Vagina (tissue), 2 donors: ENCODE results near the gene RFC4. TPM values are rescaled to one million over a fixed set of nuclear protein-coding genes. Genes with fewer than 3 reads are reported as not detected.

Source experiments
- DNase-seq, 2 donors: peaks; one replicate each; pipeline ENCODE4 v3.0.0-alpha.2; 2017; ENCODE audit errors: extremely low spot score in 2 of 2
- H3K27ac ChIP-seq: fragments of 200-600 bp; sonication (generic); one replicate; pipeline ENCODE4 v1.5.1; 2019
- H3K27me3 ChIP-seq: fragments of 200-600 bp; sonication (generic); one replicate; pipeline ENCODE4 v1.5.1; 2019
- H3K36me3 ChIP-seq, 2 donors: fragments of 200-600 bp; sonication (generic); one replicate each; pipeline ENCODE4 v1.5.1; 2017 to 2019
- H3K4me1 ChIP-seq: fragments of 200-600 bp; sonication (generic); one replicate; pipeline ENCODE4 v1.5.1; 2019
- H3K4me3 ChIP-seq, 2 donors: fragments of 200-600 bp; sonication (generic); 1 replicate in 1 of 2; 2 replicates in 1 of 2; pipeline ENCODE4 v1.5.1; 2016 to 2019
- H3K9me3 ChIP-seq: fragments of 200-600 bp; sonication (generic); one replicate; pipeline ENCODE4 v1.5.1; 2019
- CTCF ChIP-seq, 3 experiments: fragments of 450-650 bp in 2 of 3; fragments of 200-600 bp in 1 of 3; sonication (generic) in 1 of 3; IDR thresholded peaks; one replicate each; pipeline ENCODE4 v1.5.1; 2017 to 2019; ENCODE audit warnings: antibody characterized with exemption in 3 of 3, mild to moderate bottlenecking in 2 of 3, moderate library complexity in 2 of 3
- POLR2A ChIP-seq, 2 donors: fragments of 450-650 bp; IDR thresholded peaks; one replicate each; pipeline ENCODE4 v1.6.1; 2017; ENCODE audit warnings: antibody characterized with exemption in 2 of 2, mild to moderate bottlenecking in 2 of 2, moderate library complexity in 2 of 2
- POLR2AphosphoS5 ChIP-seq, 2 donors: sonication (generic); formaldehyde crosslinking; IDR thresholded peaks; one replicate each; pipeline ENCODE4 v1.9.0; 2017; ENCODE audit warnings: antibody characterized with exemption in 2 of 2, mild to moderate bottlenecking in 2 of 2, low read depth in 1 of 2; ENCODE audit not compliant: insufficient read depth in 1 of 2
- intact Hi-C: fragments of 100-400 bp; cut with DNase I; formaldehyde crosslinking; loops from one replicate; pipeline ENCODE4 v1.15.1; 2023
- total RNA-seq: library from RNA; depleted of rRNA; stranded (reverse); fragments of >200 nt; gene quantifications from one replicate; pipeline ENCODE4 v1.2.3, GENCODE V29; 2016

RFC4 gene
- total RNA-seq, 1 donor from 2014 or later: 8.3 TPM

GRCh38 chr3:186831798-186832197 lies 25.5 kb upstream of the RFC4 start:
- no peak overlapping the region for H3K27ac ChIP-seq
- no peaks in the 10 kb centered on the region for H3K9me3 ChIP-seq
- H3K4me3 ChIP-seq: no peak overlapping the region
- no peak for DNase-seq
- TF ChIP-seq POLR2AphosphoS5 (IDR thresholded peaks at IDR 0.05; ENCODE audit: insufficient read depth in 1 of 2, low read depth in 1 of 2) (no peak), POLR2A (IDR thresholded peaks at IDR 0.05) (no peak), CTCF (IDR thresholded peaks at IDR 0.05) (no peak)
- no peaks in the 10 kb centered on the region for H3K36me3 ChIP-seq
- no peaks in the 10 kb centered on the region for H3K27me3 ChIP-seq
- intact Hi-C loops: no loop called here
- peaks cover 6% of the 10 kb centered on the region for H3K4me1 ChIP-seq

GRCh38 chr3:186828340-186828739 lies 22.1 kb upstream of the RFC4 start:
- intact Hi-C loops: no loop called here
- TF ChIP-seq POLR2AphosphoS5 (IDR thresholded peaks at IDR 0.05; ENCODE audit: insufficient read depth in 1 of 2, low read depth in 1 of 2) (no peak), CTCF (IDR thresholded peaks at IDR 0.05) (no peak), POLR2A (IDR thresholded peaks at IDR 0.05) (no peak)
- no peak for DNase-seq

GRCh38 chr3:186826976-186827857 lies 20.9 kb upstream of the RFC4 start:
- Histone ChIP-seq H3K9me3 (no peaks in the 10 kb centered on the region), H3K36me3 (no peaks in the 10 kb centered on the region), H3K27ac (peak overlapping the region; percentile 51), H3K4me1 (peaks cover 22% of the 10 kb centered on the region), H3K27me3 (no peaks in the 10 kb centered on the region), H3K4me3 (peak overlapping the region; percentile 63 to 64)
- peak in 1 of 2 donors; percentile 44 for TF ChIP-seq POLR2AphosphoS5 (IDR thresholded peaks at IDR 0.05; ENCODE audit: insufficient read depth in 1 of 2, low read depth in 1 of 2)
- TF ChIP-seq POLR2A (IDR thresholded peaks at IDR 0.05): peak in 1 of 2 donors; percentile 24
- no peak for TF ChIP-seq CTCF (IDR thresholded peaks at IDR 0.05)
- no peak for DNase-seq
- intact Hi-C loops: no loop called here

More at GRCh38 chr3:186828340-186828739, 22.1 kb upstream of the RFC4 start:
- Histone ChIP-seq H3K36me3 (no peaks in the 10 kb centered on the region), H3K4me3 (no peak overlapping the region), H3K4me1 (peaks cover 22% of the 10 kb centered on the region), H3K27me3 (no peaks in the 10 kb centered on the region), H3K27ac (no peak overlapping the region), H3K9me3 (no peaks in the 10 kb centered on the region)

- Histone ChIP-seq H3K27me3 (no peaks in the 10 kb centered on the region), H3K36me3 (no peaks in the 10 kb centered on the region), H3K4me1 (peaks cover 22% of the 10 kb centered on the region), H3K4me3 (peak overlapping the region; percentile 63 to 64), H3K27ac (no peak overlapping the region), H3K9me3 (no peaks in the 10 kb centered on the region)
- TF ChIP-seq CTCF (IDR thresholded peaks at IDR 0.05): no peak
- no peak for TF ChIP-seq POLR2AphosphoS5 (IDR thresholded peaks at IDR 0.05; ENCODE audit: insufficient read depth in 1 of 2, low read depth in 1 of 2)
- no peak for TF ChIP-seq POLR2A (IDR thresholded peaks at IDR 0.05)
- DNase-seq: no peak
- intact Hi-C loops: no loop called here
Measured at GRCh38 chr3:186826410-186826975, 20.2 kb upstream of the RFC4 start.
